ENCODE results near the gene RARB.

The RARB gene

DNA sequence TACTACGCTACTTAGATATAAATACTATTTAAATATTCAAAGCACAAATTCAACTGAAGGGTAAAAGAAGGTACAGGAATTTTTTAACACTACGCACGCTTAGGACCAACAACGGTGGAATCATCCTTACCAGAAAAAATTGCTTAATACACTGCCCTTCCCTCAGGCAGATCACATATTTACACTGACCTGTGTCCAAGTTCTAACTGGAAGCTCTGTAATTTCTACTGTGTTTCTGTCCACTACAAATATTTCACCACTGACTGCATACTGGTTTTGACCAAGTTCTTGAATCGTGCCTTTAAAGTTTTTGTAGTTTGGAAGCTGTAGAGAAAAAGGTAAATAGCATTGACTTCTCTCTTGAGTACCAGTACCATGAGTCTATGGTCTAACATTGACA is 192.4 kb downstream of the RARB start:
- ATAC-seq: no peak
- TF ChIP-seq PATZ1 (CRISPR knock-in tag; IDR thresholded peaks at IDR 0.05; ENCODE audit: borderline replicate concordance) (no peak), ZC3H10 (CRISPR knock-in tag; IDR thresholded peaks at IDR 0.05) (no peak), SNAI2 (CRISPR knock-in tag; IDR thresholded peaks at IDR 0.05) (no peak), CSRNP3 (CRISPR knock-in tag; IDR thresholded peaks at IDR 0.05) (no peak), ZFP30 (CRISPR knock-in tag; IDR thresholded peaks at IDR 0.05) (no peak), ESRRG (CRISPR knock-in tag; IDR thresholded peaks at IDR 0.05) (no peak)

GRCh38 chr3:25621087-25621486 is 193.0 kb downstream of the RARB start:
- TF ChIP-seq ZFP3 (CRISPR knock-in tag; IDR thresholded peaks at IDR 0.05): no peak
- no peak for TF ChIP-seq ZNF8 (CRISPR knock-in tag; IDR thresholded peaks at IDR 0.05)
- no peak for TF ChIP-seq ESRRG (CRISPR knock-in tag; IDR thresholded peaks at IDR 0.05)
- TF ChIP-seq ZFP30 (CRISPR knock-in tag; IDR thresholded peaks at IDR 0.05): no peak
- TF ChIP-seq OSR1 (CRISPR knock-in tag; IDR thresholded peaks at IDR 0.05): no peak
- ATAC-seq: no peak

GRCh38 chr3:25631989-25632388 is 203.9 kb downstream of the RARB start:
- no peak for ATAC-seq

DNA sequence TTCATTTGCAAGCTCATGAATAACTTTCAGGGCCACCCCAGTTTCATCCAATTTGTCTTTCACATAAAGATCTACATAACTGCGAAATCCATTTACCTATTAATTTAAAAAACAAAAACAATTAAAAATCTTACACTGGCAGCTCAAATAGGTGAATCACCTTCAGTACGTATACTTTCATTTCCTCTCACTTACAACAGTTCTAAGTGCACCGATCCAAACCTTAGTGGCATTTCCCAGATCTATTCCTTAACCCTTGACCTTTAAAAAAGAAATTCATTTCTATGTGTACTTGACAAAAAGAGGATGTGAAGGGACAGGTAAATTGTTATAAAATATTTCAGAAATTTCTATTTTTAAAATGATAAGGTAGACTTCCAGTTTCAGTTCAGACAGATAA is 205.9 kb downstream of the RARB start:
- ATAC-seq: no peak
- TF ChIP-seq POU6F1 (CRISPR knock-in tag; IDR thresholded peaks at IDR 0.05; ENCODE audit: borderline replicate concordance, low read depth): no peak
- no peak for TF ChIP-seq BACH2 (CRISPR knock-in tag; IDR thresholded peaks at IDR 0.05; ENCODE audit: borderline replicate concordance)
- no peak for TF ChIP-seq ESRRG (CRISPR knock-in tag; IDR thresholded peaks at IDR 0.05)
- TF ChIP-seq ZNF70 (CRISPR knock-in tag; IDR thresholded peaks at IDR 0.05): no peak
- TF ChIP-seq TCF4 (CRISPR knock-in tag; IDR thresholded peaks at IDR 0.05; ENCODE audit: borderline replicate concordance): no peak
- TF ChIP-seq ISL1 (CRISPR knock-in tag; IDR thresholded peaks at IDR 0.05): no peak
- no peak for TF ChIP-seq CREB5 (CRISPR knock-in tag; IDR thresholded peaks at IDR 0.05; ENCODE audit: low read depth)
- no peak for TF ChIP-seq ZC3H10 (CRISPR knock-in tag; IDR thresholded peaks at IDR 0.05)
- TF ChIP-seq CSRNP3 (CRISPR knock-in tag; IDR thresholded peaks at IDR 0.05): no peak
- no peak for TF ChIP-seq CSDC2 (CRISPR knock-in tag; IDR thresholded peaks at IDR 0.05)
- no peak for TF ChIP-seq TOX (CRISPR knock-in tag; IDR thresholded peaks at IDR 0.05; ENCODE audit: borderline replicate concordance)
- no peak for TF ChIP-seq GLIS3 (CRISPR knock-in tag; IDR thresholded peaks at IDR 0.05)
- no peak for TF ChIP-seq ZNF565 (CRISPR knock-in tag; conservative IDR thresholded peaks at IDR 0.05; ENCODE audit: low read depth)
- TF ChIP-seq SNAI2 (CRISPR knock-in tag; IDR thresholded peaks at IDR 0.05): no peak

More at GRCh38 chr3:25631989-25632388, 203.9 kb downstream of the RARB start:
- 0 out of 2 replicates have a peak, but pooled peaks have one; percentile 20 for TF ChIP-seq ZFP30 (CRISPR knock-in tag; IDR thresholded peaks at IDR 0.05)
- no peak for TF ChIP-seq CREB5 (CRISPR knock-in tag; IDR thresholded peaks at IDR 0.05; ENCODE audit: low read depth)

Measured in SK-N-SH treated with all-trans-retinoic acid at 6 μM for 48 hours (cell line).